MM.1S (cell line): Measurements from ENCODE around the gene GOLGA7B.

Experiments
- CTCF ChIP-seq: fragments of 300-600 bp; sonication (generic); IDR thresholded peaks from 2 replicates; pipeline ENCODE4 v1.5.1; 2016; ENCODE audit warnings: antibody characterized with exemption, low read length, mixed read lengths
- EZH2 ChIP-seq: fragments of 300-600 bp; sonication (generic); optimal IDR thresholded peaks from 2 replicates; pipeline ENCODE3; 2017; ENCODE audit warnings: low read depth, mild to moderate bottlenecking, antibody characterized with exemption, low read length, mixed read lengths

- TF ChIP-seq EZH2 (no peak), CTCF (no peak)
Measured at GRCh38 chr10:97920865-97921264, 71.2 kb downstream of the GOLGA7B start.
